GM19099 (cell line): ENCODE data around the gene POU3F1.

ENCODE experiments used
- POLR2A ChIP-seq: IDR thresholded peaks from 3 replicates; pipeline ENCODE4 v1.6.1; 2011; ENCODE audit warnings: low read depth; ENCODE audit not compliant: insufficient read length; ENCODE audit errors: extremely low read depth

The POU3F1 gene

DNA sequence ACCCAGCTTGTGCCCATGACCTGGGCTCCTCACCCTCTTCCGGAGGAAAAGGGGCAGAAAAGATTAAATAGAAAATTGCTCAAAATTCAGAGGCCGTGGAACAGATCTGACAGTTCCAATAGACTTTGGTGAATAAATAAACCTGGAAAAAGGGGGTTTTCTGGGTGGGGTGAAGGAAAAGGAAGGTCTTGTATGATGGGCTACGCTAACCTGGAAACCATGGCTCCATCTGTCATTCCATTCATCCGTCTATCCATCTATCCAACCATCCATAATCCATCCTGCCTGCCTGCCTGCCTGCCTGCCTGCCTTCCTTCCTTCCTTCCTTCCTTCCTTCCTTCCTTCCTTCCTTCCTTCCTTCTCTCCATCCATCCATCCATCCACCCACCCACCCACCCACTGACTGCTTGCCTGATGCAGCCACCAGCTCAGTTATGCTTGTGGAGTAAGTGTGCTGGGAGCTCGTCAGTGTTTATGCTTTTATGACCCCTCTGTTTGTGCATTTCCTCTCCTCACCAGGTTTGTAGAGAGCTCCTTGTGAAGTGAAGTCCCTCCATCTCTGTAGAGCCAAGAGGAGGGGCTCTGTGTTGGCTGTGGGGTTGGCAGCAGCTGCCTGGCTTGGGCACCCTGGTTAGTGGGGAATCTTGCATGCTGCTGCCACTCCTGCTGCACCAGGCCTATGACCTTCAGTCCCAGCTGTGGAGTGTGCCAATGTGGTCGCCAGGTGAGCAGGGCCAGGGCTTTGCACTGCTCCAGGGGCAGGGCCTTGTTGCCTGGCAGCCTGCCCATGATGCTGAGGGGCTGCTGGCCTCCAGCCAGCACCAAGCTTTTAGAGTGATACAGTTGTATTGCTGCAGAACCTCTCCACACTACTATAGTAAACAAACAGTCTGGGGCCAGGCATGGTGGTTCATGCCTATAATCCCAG is 16.0 kb upstream of the POU3F1 start:
- no peak for TF ChIP-seq POLR2A

DNA sequence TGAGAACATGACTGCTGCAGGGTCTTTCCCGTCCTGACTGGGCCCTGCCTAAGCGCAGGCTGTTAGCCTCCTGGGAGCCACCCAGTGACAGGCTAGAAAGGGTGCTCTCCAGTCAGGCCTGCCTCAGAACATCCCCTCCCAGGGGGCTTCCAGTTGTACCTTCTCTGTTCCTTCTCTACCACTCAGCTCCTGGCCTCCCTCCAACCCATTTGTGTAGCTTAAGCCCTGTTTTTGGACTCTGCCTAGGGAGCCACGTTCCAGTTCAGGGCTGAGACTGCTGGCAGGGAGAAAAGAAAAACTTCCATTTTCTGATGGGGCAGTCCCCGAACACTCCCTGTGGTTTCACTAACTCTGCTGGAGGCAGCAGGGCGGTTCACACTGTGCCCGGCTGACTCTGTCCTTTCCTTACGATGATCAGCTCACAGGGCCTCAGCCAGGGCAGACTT is 15.3 kb upstream of the POU3F1 start:
- peak; percentile 11 for TF ChIP-seq POLR2A

DNA sequence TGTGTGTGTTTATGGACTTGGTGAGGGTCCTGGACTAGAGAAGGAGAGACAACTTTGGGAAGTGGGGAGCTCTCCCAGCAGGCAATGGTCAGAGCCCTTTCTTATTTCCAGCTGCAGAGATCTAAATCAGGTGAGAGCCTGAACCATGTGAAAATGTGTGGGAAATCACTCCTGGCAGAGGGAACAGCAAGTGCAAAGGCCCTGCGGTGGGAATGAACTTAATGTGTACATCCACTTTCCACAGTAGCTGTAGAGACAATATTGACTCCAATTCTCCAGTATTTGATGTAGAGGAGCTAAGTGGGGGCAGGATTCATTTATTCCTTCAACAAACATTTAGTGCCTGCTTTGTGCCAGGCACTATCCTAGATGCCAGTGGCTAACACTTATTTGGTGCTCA is 14.7 kb upstream of the POU3F1 start:
- TF ChIP-seq POLR2A: no peak

DNA sequence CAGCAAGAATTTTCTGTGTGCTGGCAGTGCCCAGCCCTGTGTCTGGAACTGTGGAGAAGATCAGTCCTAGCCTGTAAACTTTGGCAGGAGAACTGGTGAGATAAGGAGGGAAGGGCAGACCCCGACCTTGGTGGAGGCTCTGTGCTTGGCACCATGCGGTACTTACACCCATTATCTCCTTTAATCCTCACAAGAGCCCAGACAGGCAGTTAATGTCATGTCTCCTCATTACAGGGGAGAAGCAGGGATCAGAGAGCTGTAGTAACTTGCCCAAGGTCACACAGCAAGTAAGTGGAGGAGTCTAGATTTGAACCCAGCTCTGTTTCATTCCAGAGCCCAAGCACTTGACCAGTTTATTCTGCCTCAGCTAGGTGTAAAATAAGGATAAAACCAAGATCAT is 13.9 kb upstream of the POU3F1 start:
- no peak for TF ChIP-seq POLR2A

DNA sequence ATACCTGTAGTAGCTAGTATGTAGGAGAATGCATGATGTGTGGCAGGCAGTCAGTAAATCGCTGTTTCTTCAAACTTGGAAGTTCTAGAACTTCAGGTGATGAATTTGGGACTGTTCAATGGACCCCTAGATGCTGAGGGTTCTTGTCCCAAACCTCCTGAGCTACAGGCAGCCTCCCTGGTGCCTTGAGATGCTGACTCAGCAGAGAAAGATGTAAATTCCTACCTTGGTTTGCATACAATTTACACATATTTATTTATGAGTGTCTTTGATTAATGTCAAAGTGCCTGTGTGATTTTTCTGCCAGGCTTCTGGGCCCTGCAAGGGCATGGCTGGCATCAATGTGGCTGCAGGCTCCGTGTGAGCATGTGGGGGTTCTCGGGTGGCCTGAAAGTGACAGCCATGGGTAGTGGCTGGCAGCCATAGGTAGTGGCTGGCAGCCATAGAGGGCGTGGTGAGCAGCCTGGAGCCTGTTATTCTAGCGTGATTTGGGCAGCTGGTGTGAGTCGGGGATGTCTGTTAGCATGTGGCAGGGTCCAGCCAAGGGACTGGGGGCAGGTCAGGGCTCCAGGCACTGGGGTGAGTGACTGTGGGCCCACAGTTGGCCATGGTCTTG is 13.2 kb upstream of the POU3F1 start:
- TF ChIP-seq POLR2A: no peak

DNA sequence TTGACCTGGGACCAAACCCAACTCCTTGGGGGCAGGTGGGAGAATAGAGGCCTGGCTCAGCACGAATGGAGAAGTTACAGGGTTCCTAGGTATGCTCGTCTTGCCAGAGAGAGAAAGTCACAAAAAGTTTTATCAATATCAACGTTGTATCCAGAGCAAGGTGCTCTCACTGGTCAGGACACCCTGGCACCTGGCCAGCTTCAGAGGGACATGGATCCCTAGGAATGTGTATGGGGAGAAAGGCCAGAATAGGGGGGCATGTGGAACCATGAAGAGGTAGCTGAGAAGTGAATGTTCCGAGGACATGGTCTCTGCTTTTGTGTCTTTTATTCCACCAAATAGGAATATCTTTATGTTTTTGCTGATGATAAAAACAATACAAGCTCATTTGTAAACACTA is 9.4 kb upstream of the POU3F1 start:
- TF ChIP-seq POLR2A: no peak

DNA sequence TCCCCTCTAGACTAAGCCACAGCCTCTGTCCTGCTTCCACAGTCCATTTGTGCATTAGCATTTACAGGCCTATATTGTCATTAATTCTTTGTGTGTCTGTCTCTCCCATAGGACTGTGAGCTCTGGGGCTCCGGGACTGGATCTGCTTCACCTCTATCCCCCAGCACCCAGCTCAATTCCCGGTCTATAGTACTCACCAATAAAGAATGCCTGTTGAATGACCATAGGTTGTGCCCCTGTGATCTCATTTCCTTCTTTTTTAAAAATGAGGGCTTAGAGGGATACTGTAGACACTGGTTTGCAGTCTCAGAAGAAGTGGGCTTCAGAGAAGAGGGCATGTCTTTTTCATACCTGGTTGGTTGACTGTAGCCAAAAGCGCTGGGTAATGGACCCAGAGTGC is 8.8 kb upstream of the POU3F1 start:
- no peak for TF ChIP-seq POLR2A

DNA sequence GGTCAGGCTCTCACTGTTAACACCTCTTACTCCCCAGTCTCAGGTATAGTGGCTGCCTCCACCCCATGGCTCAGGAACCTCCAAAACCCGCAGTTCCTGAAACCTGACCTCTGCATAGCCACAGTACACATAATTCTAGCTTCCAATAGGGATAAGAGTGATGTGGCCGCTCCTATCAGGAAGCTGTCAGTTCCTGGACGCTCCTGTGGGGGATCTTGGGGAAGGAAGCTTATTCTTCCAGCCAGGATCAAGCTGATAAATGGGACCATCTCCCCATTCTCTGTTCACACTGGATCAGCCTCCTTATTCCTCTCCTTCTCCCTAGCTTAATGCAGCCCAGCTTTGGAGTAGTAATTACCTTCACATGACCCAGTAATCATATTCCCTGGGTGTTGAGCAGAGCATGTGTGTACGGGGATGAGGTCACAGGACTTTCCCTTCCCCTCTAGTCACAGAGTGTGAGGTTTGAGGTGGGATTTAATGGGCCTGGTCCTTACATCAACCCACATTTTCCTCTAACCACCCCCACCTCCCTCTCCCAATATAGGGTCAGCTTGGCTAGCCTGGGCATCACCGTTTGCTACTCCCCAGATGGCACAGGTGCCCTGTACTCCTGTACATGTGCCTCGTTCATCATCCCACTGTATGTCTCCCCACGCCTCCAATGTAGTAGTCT is 7.0 kb upstream of the POU3F1 start:
- no peak for TF ChIP-seq POLR2A

DNA sequence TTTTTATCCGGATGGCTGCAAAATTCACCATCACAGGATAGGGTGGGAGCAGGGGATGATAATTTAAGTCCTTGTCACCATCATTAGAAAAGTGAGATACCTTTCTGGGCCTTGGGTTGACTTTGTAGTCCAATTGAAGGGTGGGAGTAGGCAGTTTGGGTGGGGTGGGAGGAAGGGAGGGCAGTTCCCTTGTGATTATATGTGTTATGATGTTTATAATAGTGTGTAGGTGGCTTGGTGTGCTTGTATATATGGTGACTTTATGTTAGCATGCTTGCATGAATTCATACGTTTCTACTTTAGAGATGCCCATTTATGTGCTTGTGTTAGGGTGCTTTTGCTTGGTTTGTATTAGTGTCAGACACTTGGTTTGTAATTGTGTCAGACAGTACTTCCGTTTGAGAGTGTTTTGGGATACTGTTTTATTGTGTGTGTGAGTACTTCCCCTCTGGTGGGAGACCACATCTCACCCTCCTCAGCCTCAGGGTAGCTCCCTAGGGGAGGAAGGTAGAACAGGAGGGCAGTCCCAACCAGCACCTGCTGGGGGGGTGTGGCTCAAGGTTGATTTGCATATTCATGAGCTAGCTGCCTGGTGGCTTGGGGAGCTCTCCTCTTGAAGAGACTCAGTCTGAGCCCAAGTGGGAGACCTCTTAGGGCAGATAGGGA is 6.3 kb upstream of the POU3F1 start:
- TF ChIP-seq POLR2A: peak; percentile 67

DNA sequence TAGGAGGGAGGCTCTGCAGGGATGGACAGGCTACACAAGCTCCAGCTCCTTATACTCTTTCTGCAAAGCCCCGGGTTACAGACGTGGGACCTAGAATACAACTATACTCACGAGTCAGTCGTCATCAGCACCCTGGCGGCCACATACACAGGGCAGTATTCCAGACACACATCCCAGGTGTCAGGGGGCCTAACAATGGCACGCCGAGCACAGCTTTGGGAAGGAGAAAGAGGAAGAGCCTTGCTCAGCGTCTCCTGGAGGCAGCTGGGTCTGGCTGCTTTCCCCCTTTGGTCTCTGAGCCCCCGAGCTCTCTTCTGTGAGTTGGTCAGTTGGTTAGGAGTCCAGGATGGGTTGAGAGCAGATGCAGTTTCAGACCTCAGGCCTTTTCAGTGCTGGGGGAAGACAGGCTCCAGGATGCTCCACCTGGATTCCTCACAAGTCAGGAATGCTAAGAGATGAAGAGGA is 4.5 kb upstream of the POU3F1 start:
- TF ChIP-seq POLR2A: no peak

DNA sequence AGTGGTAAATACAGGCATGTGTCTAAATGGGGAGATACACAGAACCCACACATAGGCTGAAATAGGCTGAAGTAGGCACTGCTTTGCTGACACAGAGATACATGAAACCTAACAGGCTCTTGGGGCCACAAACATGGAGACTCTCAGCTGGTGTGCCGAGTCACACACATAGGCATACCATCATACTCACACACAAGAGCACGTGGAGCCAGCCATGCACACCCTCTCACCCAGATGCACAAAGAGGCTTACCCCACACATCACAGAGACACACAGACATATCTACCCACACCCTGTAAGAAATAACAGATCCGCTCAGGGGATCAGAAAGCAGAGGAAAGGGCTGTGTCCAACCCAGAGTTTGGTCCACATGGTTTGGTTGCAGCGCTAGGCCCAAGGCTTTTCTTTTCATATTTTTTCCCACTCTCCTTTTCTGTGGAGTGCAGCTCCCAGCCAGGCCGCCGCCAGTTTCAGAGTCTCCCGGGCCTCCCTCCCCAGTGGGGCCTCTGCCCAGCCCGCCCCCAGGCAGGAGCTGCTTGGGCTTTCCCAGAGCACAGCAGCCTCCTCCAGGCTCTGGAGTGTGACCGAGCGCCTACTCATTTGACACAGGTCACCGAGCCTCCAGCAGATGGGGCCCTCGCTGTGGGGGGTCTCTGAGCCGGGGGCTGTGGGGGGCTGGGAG is 3.9 kb upstream of the POU3F1 start:
- no peak for TF ChIP-seq POLR2A

DNA sequence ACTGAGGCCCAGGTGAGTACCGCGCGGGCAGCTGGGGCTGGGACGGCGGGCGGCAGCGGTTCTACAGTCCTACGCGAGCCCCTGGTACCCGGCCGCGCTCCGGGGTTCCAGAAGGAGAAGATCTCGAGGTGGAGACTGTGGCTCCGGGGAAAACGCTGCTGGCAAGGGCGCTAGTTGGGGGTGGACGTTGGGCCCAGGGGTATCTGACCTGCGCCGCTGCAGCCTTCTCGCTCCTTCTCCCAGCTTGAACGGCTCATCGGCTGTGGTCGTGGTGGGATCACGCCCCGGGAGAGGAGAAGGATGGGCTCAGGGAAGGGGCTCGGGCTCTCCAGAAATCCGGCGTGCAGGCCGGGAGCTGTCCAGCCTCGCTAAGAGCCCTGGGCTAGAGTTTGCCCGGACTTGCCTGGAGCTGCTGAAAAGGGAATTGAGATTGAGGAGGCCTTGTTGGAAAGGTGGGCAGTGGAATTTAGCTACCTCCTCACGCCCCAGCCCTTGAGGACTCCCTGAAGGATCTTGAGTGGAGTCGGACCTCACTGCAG is 1.1 kb upstream of the POU3F1 start:
- TF ChIP-seq POLR2A: no peak

DNA sequence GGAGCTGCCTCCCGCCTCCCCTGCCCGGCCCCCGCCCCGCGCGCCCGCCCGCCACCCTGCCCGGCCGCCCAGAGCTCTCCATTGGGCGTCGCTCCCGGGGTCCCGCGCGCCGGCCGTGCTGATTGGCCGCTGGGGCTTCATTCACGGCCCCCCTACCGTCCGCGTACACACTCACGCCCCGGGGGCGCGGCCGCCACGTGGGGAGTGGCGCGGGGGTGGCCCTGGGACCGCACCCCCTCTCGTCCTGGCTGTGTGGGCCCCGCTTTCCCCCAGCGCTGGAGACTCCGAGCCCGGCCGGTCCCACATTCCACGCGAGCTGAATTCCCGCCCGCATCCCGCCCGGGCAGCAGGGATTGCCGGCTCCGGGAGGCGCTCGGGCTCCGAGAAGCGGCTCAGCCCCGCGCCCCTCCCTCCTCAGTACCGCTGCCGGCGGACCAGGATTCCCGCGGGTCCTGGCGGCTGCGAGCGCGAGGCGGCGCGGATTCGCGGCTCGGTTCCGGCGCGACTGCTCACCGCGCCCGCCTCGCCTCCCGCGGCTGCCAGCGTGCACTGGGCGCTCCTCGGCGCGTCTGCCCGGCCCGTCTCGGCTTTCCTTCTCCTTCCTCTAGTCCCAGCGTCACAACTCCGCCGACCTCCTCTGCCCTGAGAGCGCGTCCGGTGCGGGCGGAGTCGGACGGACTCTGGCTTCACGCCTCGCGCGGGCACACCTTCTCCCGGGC is 450 bp upstream of the POU3F1 start:
- TF ChIP-seq POLR2A: no peak
